ENCODE results near the gene USP28.
A peak's percentile ranks its signal among the peaks of the same experiment; 100 is the strongest.
"Not testable (repeated sequence)": the region's sequence is repeated elsewhere in the genome, so short reads cannot be mapped to it uniquely, and the experiment has no call there.

The USP28 gene

GRCh38 chr11:113773416-113774173 is 101.8 kb downstream of the USP28 start, which contains the start of gene ZW10:
TSS of gene ZW10 (minus strand) at chr11:113773692. CDS start at chr11:113773666, 26 bp downstream.
- peak; percentile 81 to 89 for DNase-seq (ENCODE audit: low read depth in 2 of 2)

DNA sequence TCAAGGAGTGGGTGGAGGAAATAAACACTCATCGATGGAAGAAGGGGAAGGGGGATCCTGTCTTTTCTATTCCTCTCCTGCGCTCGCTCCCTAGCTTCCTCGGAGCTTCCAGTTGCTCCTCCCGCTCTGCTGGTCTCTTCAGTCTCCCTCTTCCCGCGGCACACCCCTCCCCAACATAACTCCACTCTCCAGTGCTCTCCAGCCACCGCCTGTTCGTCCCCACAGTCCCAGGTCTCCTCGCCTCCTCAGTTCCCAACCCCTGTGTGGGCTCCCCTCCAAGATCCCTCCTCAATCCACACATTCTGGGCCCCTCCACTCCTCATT is 102.3 kb downstream of the USP28 start:
- no peak for DNase-seq (ENCODE audit: low read depth in 2 of 2)

- DNase-seq (ENCODE audit: low read depth in 2 of 2) = no peak
These were observed 103.4 kb downstream of the USP28 start for GRCh38 chr11:113771964-113772363.

DNA sequence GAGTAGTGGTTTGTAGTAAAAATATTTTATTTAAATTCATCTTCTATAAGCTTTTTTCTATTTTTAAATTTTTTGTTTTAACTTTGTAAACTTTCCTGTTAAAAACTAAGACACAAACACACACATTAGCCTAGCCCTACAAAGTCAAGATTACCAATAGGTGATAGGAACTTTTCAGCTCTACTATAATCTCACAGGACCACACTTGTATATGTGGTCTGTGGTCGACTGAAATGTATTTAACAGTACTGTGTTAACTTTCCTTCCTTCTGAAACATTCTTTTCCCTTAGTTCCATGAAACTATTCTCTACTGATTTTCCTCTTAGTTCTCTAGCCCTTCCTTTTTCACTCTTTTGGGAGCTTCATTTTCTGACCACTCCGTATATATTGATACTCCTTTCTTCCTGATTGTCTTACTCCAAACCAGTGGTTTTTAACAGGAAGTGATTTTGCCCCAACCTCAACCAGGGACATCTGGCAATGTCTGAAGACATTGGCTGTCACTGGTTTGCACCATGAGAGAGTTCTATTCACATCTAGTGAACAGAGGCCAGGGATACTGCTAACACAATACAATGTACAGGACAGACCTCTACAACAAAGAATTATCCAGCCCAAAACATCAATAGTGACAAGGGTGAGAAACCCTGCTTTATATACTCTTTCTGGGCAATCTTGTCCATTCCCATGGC is 110.7 kb downstream of the USP28 start:
- DNase-seq (ENCODE audit: low read depth in 2 of 2) = no peak

- DNase-seq (ENCODE audit: low read depth in 2 of 2) = not testable (repeated sequence)
These were observed 112.3 kb downstream of the USP28 start for GRCh38 chr11:113763040-113763439.

DNA sequence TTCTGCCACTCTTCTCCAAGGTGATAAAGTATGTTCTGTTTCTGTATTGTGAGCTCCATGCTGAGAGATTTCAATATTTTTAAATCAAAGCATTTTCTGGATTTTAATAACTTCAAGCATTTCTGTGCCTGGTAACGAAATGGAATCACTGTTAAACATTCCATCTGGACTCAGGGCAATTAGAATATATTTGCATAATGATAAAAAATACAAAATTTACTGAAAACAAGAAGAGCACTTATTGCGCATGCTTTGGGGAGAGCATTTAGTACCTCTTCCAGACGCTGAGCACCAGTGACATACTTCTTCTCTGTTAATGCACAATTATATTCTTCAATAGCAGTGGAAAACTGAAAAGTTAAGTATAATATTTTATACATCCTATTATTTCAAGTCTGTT is 115.1 kb downstream of the USP28 start:
- DNase-seq (ENCODE audit: low read depth in 2 of 2) = no peak

- DNase-seq (ENCODE audit: low read depth in 2 of 2) = no peak
These were observed 122.4 kb downstream of the USP28 start for GRCh38 chr11:113752932-113753331.

All from stimulated activated CD8-positive, alpha-beta memory T cell treated with anti-CD3 and anti-CD28 coated beads, Interleukin-7, amount 100 ng/mL, for 4 hours (primary cell).